Liver (tissue), 3 donors: ENCODE results near the gene SP140L.

Source experiments
- FOXA1 ChIP-seq: IDR thresholded peaks from 2 replicates; pipeline ENCODE4 v1.6.1; 2016; ENCODE audit warnings: antibody characterized with exemption
- RXRA ChIP-seq, 2 donors: IDR thresholded peaks; 2 replicates each; pipeline ENCODE4 v1.6.1; 2017 to 2018; ENCODE audit warnings: antibody characterized with exemption in 2 of 2, mild to moderate bottlenecking in 1 of 2
- SP1 ChIP-seq: IDR thresholded peaks from 2 replicates; pipeline ENCODE4 v1.6.1; 2018; ENCODE audit warnings: antibody characterized with exemption, mild to moderate bottlenecking
- YY1 ChIP-seq: IDR thresholded peaks from 2 replicates; pipeline ENCODE4 v1.6.1; 2016; ENCODE audit warnings: antibody characterized with exemption, mild to moderate bottlenecking
- TF ChIP-seq, protein P1 (sequence below): IDR thresholded peaks from 2 replicates; pipeline ENCODE4 v1.6.1; 2016; ENCODE audit warnings: antibody characterized with exemption, mild to moderate bottlenecking
- TF ChIP-seq, protein P2 (sequence below): fragments of 150-350 bp; IDR thresholded peaks from 2 replicates; pipeline ENCODE4 v1.5.1; 2017; ENCODE audit warnings: improper control_type of control experiment, low read depth, low read length; ENCODE audit not compliant: missing input control
- TF ChIP-seq, protein P3 (sequence below): IDR thresholded peaks from 2 replicates; pipeline ENCODE4 v1.6.1; 2016; ENCODE audit warnings: antibody characterized with exemption
- donor health status: healthy.
- donor health status: healthy.

DNA sequence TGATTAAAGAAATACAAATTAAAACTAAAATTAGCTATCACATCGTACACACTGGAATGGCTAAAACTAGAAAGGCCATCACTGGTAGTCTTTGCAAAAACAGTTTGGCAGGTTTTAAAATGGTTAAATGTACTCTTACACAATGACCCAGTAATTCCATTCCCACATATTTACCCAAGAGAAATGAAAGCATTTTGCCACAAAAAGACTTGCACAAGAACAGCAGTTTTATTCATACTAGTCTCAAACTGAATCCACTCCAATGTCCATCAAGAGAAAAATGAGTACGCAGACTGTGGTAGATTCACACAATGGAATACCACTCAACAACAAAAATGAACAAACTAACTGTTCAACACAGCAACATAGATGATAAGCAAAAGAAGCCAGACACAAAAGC is 29.1 kb downstream of the SP140L start:
- TF ChIP-seq, protein P1, sequence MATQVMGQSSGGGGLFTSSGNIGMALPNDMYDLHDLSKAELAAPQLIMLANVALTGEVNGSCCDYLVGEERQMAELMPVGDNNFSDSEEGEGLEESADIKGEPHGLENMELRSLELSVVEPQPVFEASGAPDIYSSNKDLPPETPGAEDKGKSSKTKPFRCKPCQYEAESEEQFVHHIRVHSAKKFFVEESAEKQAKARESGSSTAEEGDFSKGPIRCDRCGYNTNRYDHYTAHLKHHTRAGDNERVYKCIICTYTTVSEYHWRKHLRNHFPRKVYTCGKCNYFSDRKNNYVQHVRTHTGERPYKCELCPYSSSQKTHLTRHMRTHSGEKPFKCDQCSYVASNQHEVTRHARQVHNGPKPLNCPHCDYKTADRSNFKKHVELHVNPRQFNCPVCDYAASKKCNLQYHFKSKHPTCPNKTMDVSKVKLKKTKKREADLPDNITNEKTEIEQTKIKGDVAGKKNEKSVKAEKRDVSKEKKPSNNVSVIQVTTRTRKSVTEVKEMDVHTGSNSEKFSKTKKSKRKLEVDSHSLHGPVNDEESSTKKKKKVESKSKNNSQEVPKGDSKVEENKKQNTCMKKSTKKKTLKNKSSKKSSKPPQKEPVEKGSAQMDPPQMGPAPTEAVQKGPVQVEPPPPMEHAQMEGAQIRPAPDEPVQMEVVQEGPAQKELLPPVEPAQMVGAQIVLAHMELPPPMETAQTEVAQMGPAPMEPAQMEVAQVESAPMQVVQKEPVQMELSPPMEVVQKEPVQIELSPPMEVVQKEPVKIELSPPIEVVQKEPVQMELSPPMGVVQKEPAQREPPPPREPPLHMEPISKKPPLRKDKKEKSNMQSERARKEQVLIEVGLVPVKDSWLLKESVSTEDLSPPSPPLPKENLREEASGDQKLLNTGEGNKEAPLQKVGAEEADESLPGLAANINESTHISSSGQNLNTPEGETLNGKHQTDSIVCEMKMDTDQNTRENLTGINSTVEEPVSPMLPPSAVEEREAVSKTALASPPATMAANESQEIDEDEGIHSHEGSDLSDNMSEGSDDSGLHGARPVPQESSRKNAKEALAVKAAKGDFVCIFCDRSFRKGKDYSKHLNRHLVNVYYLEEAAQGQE: peak; percentile 41
- TF ChIP-seq SP1 (peak; percentile 70), RXRA (IDR thresholded peaks at IDR 0.05) (peak; percentile 19 to 57), FOXA1 (peak; percentile 93), YY1 (peak; percentile 69)
- TF ChIP-seq, protein P2, sequence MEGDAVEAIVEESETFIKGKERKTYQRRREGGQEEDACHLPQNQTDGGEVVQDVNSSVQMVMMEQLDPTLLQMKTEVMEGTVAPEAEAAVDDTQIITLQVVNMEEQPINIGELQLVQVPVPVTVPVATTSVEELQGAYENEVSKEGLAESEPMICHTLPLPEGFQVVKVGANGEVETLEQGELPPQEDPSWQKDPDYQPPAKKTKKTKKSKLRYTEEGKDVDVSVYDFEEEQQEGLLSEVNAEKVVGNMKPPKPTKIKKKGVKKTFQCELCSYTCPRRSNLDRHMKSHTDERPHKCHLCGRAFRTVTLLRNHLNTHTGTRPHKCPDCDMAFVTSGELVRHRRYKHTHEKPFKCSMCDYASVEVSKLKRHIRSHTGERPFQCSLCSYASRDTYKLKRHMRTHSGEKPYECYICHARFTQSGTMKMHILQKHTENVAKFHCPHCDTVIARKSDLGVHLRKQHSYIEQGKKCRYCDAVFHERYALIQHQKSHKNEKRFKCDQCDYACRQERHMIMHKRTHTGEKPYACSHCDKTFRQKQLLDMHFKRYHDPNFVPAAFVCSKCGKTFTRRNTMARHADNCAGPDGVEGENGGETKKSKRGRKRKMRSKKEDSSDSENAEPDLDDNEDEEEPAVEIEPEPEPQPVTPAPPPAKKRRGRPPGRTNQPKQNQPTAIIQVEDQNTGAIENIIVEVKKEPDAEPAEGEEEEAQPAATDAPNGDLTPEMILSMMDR: no peak
- TF ChIP-seq, protein P3, sequence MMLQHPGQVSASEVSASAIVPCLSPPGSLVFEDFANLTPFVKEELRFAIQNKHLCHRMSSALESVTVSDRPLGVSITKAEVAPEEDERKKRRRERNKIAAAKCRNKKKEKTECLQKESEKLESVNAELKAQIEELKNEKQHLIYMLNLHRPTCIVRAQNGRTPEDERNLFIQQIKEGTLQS: peak; percentile 50
